AML-193 (cell line): ENCODE measurements around the gene RAB30.
"Not testable (repeated sequence)": the region's sequence is repeated elsewhere in the genome, so short reads cannot be mapped to it uniquely, and the experiment has no call there.

ENCODE experiments used
- DNase-seq, 2 experiments: peaks; one replicate each; lab custom pipeline; 2025; lab: John Stamatoyannopoulos, UW

The RAB30 gene

DNA sequence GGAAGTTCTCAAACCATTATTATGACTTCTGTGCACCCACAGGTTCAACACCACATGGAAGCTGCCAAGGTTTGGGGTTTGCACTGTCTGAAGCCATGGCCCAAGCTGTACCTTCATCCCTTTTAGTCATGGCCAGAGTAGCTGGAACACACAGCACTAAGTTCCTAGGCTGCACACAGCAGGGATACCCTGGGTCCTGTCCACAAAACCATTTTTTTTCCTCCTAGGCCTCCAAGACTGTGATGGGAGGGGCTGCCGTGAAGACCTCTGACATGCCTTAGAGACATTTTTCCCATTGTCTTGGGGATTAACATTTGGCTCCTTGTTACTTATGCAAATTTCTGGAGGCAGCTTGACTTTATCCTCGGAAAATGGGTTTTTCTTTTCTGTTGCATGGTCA, 127.5 kb downstream of the RAB30 start:
- no peak for DNase-seq

DNA sequence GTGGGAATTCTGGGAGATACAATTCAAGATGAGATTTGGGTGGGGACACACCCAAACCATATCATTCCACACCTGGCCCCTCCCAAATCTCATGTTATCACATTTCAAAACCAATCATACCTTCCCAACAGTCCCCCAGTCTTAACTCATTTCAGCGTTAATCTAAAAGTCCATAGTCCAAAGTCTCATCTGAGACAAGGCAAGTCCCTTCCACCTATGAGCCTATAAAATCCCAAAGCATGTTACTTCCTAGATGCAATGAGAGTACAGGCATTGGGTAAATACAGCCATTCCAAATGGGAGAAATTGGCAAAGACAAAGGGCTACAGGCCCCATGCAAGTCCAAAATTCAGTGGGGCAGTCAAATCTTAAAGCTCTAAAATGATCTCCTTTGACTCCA, 128.3 kb downstream of the RAB30 start:
- not testable (repeated sequence) for DNase-seq

DNA sequence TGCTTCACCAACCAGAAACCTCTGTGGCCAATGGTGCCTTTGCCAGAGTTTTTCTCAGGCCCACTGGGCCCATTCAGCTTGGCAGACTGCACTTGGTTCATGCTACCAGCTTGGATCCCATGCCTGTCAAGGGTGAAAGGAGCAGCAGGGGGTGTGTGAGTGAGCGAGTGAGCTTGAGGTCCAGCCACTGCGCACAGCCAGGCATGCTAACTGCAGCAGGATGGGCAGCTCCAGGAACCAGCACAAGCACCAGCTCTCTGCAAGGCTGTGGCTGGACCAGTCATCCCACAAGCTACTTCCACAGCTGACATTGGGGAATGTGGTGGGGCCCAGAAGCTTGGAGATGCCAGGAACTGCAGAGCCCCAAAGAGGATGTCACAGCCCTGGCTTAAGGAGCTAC, 129.3 kb downstream of the RAB30 start:
- DNase-seq = no peak

DNA sequence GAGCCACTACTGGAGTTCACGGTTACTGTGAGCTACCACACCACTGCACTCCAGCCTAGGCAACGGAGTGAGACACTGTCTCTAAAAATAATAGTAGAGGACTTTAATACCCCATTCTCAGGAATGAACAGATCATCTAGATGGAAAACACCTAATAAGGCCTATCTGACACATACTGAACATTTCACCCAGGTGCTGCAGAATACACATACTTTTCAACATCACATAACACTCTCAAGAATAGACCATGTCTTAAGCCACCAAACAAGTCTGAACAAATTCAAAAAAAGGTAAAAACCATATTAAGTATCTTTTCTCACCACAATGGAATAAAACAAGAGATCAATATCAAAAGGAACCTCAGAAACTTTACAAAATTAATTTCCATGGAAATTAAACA, 132.2 kb downstream of the RAB30 start:
- DNase-seq = no peak

DNA sequence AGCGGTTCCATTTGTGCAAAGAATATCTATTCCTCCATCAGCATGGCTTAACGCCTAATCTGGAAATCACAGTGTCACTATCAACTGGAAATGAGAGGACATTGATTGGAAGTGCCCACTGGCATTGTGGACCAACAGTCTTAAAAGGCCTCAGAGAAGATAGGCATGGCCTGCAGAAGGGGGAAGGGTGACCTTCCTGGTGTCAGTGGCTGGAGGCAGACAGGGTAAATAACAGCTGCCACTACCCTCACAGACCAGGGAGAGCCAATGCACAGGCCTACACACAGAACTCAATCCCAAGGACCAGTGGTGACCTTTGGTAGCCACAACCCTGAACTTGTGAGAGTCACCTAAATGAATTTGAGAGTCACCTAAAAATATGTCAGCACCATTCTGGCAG, 134.1 kb downstream of the RAB30 start:
- DNase-seq = no peak

DNA sequence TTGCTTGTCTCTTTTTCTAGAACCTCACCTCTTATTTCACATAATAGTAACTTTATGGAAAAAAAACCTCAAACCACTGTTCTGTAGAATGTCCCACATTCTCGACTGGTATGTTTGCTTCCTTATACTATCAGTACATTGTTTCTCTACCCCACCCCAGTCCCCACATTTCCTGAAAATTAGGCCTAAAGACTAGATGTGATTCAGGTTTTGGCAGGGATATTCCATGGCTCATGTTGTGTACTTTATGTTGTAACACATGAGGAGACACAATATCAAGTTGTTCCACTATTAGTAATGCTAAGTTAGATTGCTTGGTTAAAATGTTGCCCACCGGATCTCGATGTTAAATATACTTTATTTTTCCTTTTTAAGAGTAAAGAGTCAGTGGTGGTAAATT, 135.4 kb downstream of the RAB30 start:
- no peak for DNase-seq

DNA sequence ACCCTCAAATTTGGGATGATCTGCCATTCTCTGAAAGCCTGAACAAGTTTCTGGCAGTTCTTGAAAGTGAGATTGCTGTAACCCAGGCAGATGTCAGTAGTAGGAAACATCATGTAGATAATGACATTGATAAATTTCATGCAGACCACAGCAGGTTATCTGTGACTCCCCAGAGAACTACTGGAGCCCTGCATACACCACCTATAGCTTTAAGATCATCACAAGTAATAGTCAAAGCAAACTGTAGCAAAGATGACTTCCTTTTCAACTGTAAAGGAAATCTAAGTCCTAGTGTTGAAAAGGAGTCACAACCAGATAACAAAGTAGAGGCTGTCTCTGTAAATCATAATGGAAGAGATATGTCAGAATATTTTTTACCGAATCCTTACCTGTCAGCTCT, 139.1 kb downstream of the RAB30 start:
- no peak for DNase-seq

DNA sequence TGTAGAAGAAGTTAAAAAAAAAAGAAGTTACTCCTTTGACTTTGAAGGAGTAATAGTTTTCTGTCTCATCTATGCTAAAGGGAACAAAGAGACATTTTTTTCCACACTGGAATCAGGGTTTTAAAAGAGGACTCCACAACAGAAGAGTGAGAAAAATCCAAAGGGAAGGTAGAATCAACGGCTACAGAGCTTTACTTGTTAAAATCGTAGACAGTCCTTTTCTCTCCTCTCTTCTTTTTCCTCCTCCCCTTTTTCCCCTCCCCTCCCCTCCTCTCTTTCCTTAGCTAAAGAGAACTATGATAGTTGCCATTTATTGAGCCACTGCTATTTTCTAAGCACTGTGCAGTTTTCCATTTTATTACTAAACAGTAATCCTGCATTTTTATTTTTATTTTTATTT, 141.0 kb downstream of the RAB30 start:
- no peak for DNase-seq

DNA sequence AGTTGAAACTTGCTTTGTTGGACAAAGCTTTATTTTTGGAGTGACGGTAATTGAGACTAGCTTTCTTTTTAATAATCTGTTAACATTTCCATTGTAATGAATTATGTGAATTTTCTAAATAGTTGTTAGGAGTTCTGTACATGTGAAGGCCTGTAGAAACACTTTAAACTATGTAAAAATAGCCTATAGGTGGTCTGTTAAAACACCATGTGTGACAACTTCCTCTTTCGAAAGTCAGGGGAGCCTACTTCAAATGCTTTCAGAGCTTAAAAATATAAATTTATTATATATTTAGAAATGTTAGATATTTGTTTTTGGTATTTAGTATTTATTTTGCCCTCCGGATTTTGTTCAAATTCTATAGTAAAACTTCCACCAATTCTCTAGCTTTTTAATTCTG, 141.5 kb downstream of the RAB30 start:
- DNase-seq = no peak

DNA sequence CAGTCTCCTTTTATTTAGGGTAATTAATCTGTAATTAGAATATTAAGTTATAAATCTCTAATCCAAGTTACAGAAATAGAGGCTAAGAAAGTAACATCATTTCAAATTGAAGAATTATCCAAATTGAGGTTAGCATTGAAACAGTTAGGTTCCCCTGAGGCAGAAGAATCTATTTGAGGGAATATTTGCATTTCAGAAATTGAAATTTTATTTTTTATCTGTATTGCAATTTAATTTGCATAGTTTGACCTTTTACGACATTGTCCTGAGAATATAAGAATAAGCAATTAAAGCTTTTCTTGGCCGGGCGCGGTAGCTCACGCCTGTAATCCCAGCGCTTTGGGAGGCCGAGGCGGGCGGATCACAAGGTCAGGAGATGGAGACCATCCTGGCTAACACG, 142.6 kb downstream of the RAB30 start:
- DNase-seq = no peak

DNA sequence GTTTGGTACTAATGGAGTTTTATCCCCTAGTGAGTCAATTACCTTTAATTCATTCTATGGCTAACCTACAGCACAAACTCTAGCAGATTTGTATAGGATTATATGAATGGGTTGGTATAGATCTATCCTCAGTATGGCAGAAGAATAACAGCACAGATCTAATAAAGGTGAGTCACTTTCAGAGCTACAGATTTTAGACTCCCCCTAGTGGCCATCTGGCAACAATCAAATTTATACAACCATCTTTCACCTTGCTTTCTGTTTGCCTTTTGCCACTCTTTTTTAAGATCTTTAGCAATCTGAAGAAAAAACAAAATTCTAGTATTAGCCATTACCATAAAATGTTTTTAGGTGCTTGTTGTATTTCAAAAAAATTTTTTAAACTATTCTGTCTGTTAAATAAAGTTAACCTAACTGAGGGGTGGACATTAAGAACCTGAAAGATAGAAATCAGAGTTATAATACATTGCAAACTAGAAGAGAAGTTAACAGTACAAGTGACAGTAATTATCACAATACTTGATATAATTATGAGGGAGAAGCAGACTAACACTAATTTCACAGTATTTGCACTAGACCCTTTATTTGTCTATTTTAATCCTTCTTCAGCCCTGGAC, 144.3 kb downstream of the RAB30 start:
- DNase-seq = peak; percentile 60 to 63

DNA sequence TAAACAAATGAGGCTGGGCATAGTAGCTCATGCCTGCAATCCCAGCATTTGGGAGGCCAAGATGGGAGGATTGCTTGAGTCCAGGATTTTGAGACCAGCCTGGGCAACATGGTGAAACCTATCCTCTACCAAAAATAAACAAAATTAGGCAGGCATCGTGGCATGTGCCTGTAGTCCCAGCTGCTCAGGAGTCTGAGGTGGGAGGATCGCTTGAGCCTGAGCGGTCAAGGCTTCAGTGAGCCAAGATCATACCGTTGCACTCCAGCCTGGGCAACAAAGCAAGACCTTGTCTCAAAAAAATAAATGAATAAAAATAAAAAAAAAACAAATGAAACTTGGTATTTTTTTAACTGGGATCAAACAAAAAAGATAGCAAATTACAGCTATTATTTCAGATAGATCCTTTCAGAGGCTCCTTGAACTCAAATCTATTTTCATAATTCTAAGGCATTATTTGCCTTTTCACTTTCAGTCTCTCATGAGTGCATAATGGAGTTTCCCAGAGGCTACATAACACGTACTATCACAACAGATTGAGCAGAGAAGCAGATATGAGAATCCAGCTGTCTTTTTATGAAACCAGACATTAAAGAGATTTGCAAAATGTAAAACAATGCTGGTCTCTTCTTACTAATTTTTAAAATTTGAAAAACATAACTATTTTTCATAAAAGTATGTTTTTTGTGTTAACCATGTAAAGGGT, 147.0 kb downstream of the RAB30 start:
- no peak for DNase-seq
